ENCODE measurements around the gene HLA-C. TPM values are rescaled to one million over a fixed set of nuclear protein-coding genes. Genes with fewer than 3 reads are reported as not detected.
A peak's percentile ranks its signal among the peaks of the same experiment; 100 is the strongest.

HLA-C gene
- total and polyA plus RNA-seq, 10 of the 15 experiments (the other 5 are each of a cell fraction or from before 2014, with no cell fraction given) = 121 to 1,092 (median 806) TPM

DNA sequence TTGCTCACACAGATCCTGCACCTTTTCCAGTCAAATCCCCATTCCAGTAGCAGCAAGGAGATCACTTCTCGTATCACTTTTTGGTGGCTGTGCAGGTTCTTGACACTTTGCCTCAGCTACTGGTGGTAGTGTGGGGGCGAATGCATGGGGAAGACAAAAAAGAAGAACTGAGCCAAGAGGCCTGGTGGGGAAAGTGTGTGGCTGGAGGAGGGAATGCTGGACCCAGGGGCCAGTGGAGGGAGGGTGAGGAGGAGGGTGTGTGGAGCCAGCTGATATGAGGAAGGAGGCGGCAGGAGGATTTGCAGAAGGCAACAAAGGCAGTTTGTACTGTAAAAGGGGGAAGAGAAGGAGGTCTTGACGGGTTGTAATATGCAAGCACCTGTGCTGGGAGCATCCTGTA is 15.7 kb upstream of the HLA-C start:
- Histone ChIP-seq H3K4me3 (no peak overlapping the region), H3K27ac (ENCODE audit: control insufficient read depth, insufficient read depth) (no peak overlapping the region), H3K27me3 (replicated peaks in 1 of 2; ENCODE audit: control insufficient read depth in 2 of 2, insufficient read depth in 2 of 2, low read length in 1 of 2) (no peaks in the 10 kb centered on the region), H3K4me1 (ENCODE audit: control insufficient read depth, insufficient read depth, low read length) (no peaks in the 10 kb centered on the region), H3K9ac (ENCODE audit: control insufficient read depth, insufficient read depth, low read length) (no peak overlapping the region), H3K79me2 (ENCODE audit: control insufficient read depth, insufficient read depth, low read length) (no peaks in the 10 kb centered on the region), H3K36me3 (ENCODE audit: control insufficient read depth in 2 of 2, insufficient read depth in 2 of 2, low read length in 1 of 2) (no peaks in the 10 kb centered on the region), H2AFZ (ENCODE audit: control insufficient read depth, low read depth, low read length) (no peak overlapping the region), H4K20me1 (ENCODE audit: control insufficient read depth, insufficient read depth) (no peaks in the 10 kb centered on the region), H3K4me2 (ENCODE audit: control insufficient read depth, insufficient read depth) (no peak overlapping the region), H3K9me3 (replicated peaks; ENCODE audit: control insufficient read depth, insufficient read depth, low read length) (no peaks in the 10 kb centered on the region; the same call in 2 of the 3 replicates)
- intact Hi-C loops (cut with micrococcal nuclease; ENCODE audit: unreplicated experiment) = no loop called here
- TF ChIP-seq RBBP5 (conservative IDR thresholded peaks at IDR 0.05) (no peak), ESRRA (IDR thresholded peaks at IDR 0.05; ENCODE audit: low read length) (no peak), SUPT20H (IDR thresholded peaks at IDR 0.05; ENCODE audit: borderline replicate concordance, control insufficient read depth, low read depth, low read length) (no peak), SPI1 (IDR thresholded peaks at IDR 0.05; ENCODE audit: borderline replicate concordance, insufficient read depth, low read depth, low read length) (peak; percentile 12; the same call in 1 of the 2 replicates)
- RAD21 ChIA-PET (ENCODE audit: unreplicated experiment) = no interaction called here
- SMC1A ChIA-PET (ENCODE audit: uncharacterized antibody, unreplicated experiment) = interaction anchor here (2.0 kb wide), 1 partner anchor 9 kb away, joined by 7 read pairs; no protein-coding TSS in a partner anchor
- POLR2A ChIA-PET = no interaction called here
- in situ Hi-C loops (cut with MboI) = no loop called here
- 38% methylated on average over 4 of the region's 4 CpGs for WGBS (ENCODE audit: insufficient coverage, insufficient replicate concordance, low lambda C conversion rate, missing lambda C conversion rate)
- CTCF ChIA-PET = no interaction called here
- FAIRE-seq (no peak), ATAC-seq (no peak), DNase-seq (ENCODE audit: low read depth, low spot score) (no peak)
- no TSS peak for BruUV-seq (replicated peaks)

GRCh38 chr6:31285982-31286381 is 14.1 kb upstream of the HLA-C start:
- H3K27me3 ChIP-seq (replicated peaks in 1 of 2; ENCODE audit: control insufficient read depth in 2 of 2, insufficient read depth in 2 of 2, low read length in 1 of 2) = no peaks in the 10 kb centered on the region
- no peak for ATAC-seq
- no peak overlapping the region for H3K9ac ChIP-seq (ENCODE audit: control insufficient read depth, insufficient read depth, low read length)
- ChIA-PET POLR2A (interaction anchor here (1.3 kb wide), 1 partner anchor 10 kb away, joined by 3 read pairs; no protein-coding TSS in a partner anchor), CTCF (interaction anchor here (0.6 to 1.7 kb wide), 3 partner anchors 9 to 156 kb away, joined by 3 to 7 read pairs (median 3); no protein-coding TSS in a partner anchor), RAD21 (ENCODE audit: unreplicated experiment) (no interaction called here), SMC1A (ENCODE audit: uncharacterized antibody, unreplicated experiment) (interaction anchor here (0.6 to 2.0 kb wide), 4 partner anchors 9 to 36 kb away, joined by 3 to 7 read pairs (median 4); no protein-coding TSS in a partner anchor)
- no peak for FAIRE-seq
- H3K79me2 ChIP-seq (ENCODE audit: control insufficient read depth, insufficient read depth, low read length) = no peaks in the 10 kb centered on the region
- no peak for TF ChIP-seq SMAD1 (IDR thresholded peaks at IDR 0.05; ENCODE audit: low read depth, partially characterized antibody)
- no peak for TF ChIP-seq DPF2 (IDR thresholded peaks at IDR 0.05)
- no peak for TF ChIP-seq SREBF1 (IDR thresholded peaks at IDR 0.05; ENCODE audit: low read length)
- TF ChIP-seq ZNF622 (IDR thresholded peaks at IDR 0.05) = no peak
- TF ChIP-seq, protein P1, sequence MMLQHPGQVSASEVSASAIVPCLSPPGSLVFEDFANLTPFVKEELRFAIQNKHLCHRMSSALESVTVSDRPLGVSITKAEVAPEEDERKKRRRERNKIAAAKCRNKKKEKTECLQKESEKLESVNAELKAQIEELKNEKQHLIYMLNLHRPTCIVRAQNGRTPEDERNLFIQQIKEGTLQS (IDR thresholded peaks at IDR 0.05; ENCODE audit: borderline replicate concordance, extremely low read depth, low read depth, low read length) = no peak
- no peak for TF ChIP-seq SMARCA5 (IDR thresholded peaks at IDR 0.05)
- WGBS (ENCODE audit: insufficient coverage, insufficient replicate concordance, low lambda C conversion rate, missing lambda C conversion rate) = 0% methylated on average over 2 of the region's 2 CpGs
- no TSS peak for BruUV-seq (replicated peaks)
- no peak for DNase-seq (ENCODE audit: low read depth, low spot score)
- no peaks in the 10 kb centered on the region for H3K36me3 ChIP-seq (ENCODE audit: control insufficient read depth in 2 of 2, insufficient read depth in 2 of 2, low read length in 1 of 2)
- H3K4me3 ChIP-seq = no peak overlapping the region
- H2AFZ ChIP-seq (ENCODE audit: control insufficient read depth, low read depth, low read length) = no peak overlapping the region
- no peak overlapping the region for H3K4me2 ChIP-seq (ENCODE audit: control insufficient read depth, insufficient read depth)
- in situ Hi-C loops (cut with MboI) = no loop called here
- H3K27ac ChIP-seq (ENCODE audit: control insufficient read depth, insufficient read depth) = no peak overlapping the region
- no peaks in the 10 kb centered on the region for H3K4me1 ChIP-seq (ENCODE audit: control insufficient read depth, insufficient read depth, low read length)
- H3K9me3 ChIP-seq (replicated peaks; ENCODE audit: control insufficient read depth, insufficient read depth, low read length) = no peaks in the 10 kb centered on the region; the same call in 2 of the 3 replicates
- H4K20me1 ChIP-seq (ENCODE audit: control insufficient read depth, insufficient read depth) = no peaks in the 10 kb centered on the region
- intact Hi-C loops (cut with micrococcal nuclease; ENCODE audit: unreplicated experiment) = no loop called here

Data from GM12878 (cell line).